ENCODE data around the gene HS6ST3.

Gene HS6ST3

GRCh38 chr13:96533408-96533807 is 443.5 kb downstream of the HS6ST3 start:
- no peak overlapping the region for H3K4me3 ChIP-seq (ENCODE audit: low read depth, low read length)
- no peak for DNase-seq (ENCODE audit: low read depth)
- TF ChIP-seq CTCF (IDR thresholded peaks at IDR 0.05; ENCODE audit: control insufficient read depth, extremely low read depth, insufficient read depth), result no peak

GRCh38 chr13:96539791-96540190 is 449.9 kb downstream of the HS6ST3 start:
- no peak for DNase-seq (ENCODE audit: low read depth)
- H3K4me3 ChIP-seq (ENCODE audit: low read depth, low read length), result no peak overlapping the region
- no peak for TF ChIP-seq CTCF (IDR thresholded peaks at IDR 0.05; ENCODE audit: control insufficient read depth, extremely low read depth, insufficient read depth)

GRCh38 chr13:96540670-96541069 is 450.8 kb downstream of the HS6ST3 start:
- no peak for TF ChIP-seq CTCF (IDR thresholded peaks at IDR 0.05; ENCODE audit: control insufficient read depth, extremely low read depth, insufficient read depth)
- DNase-seq (ENCODE audit: low read depth), result no peak
- no peak overlapping the region for H3K4me3 ChIP-seq (ENCODE audit: low read depth, low read length)

- H3K4me3 ChIP-seq (ENCODE audit: low read depth, low read length), result no peak overlapping the region
Observed at GRCh38 chr13:96542986-96543385, 453.1 kb downstream of the HS6ST3 start.

GRCh38 chr13:96544957-96545356 is 455.1 kb downstream of the HS6ST3 start:
- H3K4me3 ChIP-seq (ENCODE audit: low read depth, low read length), result no peak overlapping the region
- no peak for TF ChIP-seq CTCF (IDR thresholded peaks at IDR 0.05; ENCODE audit: control insufficient read depth, extremely low read depth, insufficient read depth)
- no peak for DNase-seq (ENCODE audit: low read depth)

More at GRCh38 chr13:96542986-96543385, 453.1 kb downstream of the HS6ST3 start:
- TF ChIP-seq CTCF (IDR thresholded peaks at IDR 0.05; ENCODE audit: control insufficient read depth, extremely low read depth, insufficient read depth), result no peak
- no peak for DNase-seq (ENCODE audit: low read depth)

GRCh38 chr13:96546463-96546862 is 456.6 kb downstream of the HS6ST3 start:
- TF ChIP-seq CTCF (IDR thresholded peaks at IDR 0.05; ENCODE audit: control insufficient read depth, extremely low read depth, insufficient read depth), result no peak
- no peak overlapping the region for H3K4me3 ChIP-seq (ENCODE audit: low read depth, low read length)
- no peak for DNase-seq (ENCODE audit: low read depth)

- no peak for TF ChIP-seq CTCF (IDR thresholded peaks at IDR 0.05; ENCODE audit: control insufficient read depth, extremely low read depth, insufficient read depth)
- DNase-seq (ENCODE audit: low read depth), result no peak
- no peak overlapping the region for H3K4me3 ChIP-seq (ENCODE audit: low read depth, low read length)
Observed at GRCh38 chr13:96551546-96551945, 461.6 kb downstream of the HS6ST3 start.
